AG04450 (cell line): ENCODE measurements around the gene FGF8. TPM values are rescaled to one million over a fixed set of nuclear protein-coding genes. Genes with fewer than 3 reads are reported as not detected.

Experiments used
- CTCF ChIA-PET: fragments of 300-600, 350-600 bp; formaldehyde crosslinking; extraction: SDS; loops from one replicate; lab custom pipeline; 2022; ENCODE audit warnings: antibody characterized with exemption, inconsistent platforms; lab: Charles Lee
- POLR2A ChIA-PET: fragments of 350-600 bp; formaldehyde crosslinking; extraction: SDS; loops from one replicate; lab custom pipeline; 2021; ENCODE audit warnings: antibody characterized with exemption, inconsistent platforms; lab: Yijun Ruan, JAX
- DNase-seq: peaks from one replicate; pipeline ENCODE4 v3.0.0-alpha.2; 2011; ENCODE audit warnings: low read depth, low spot score
- H3K27ac ChIP-seq: one replicate; pipeline ENCODE4 v1.5.1; 2012; ENCODE audit warnings: low read depth, low read length, control low read depth
- H3K27me3 ChIP-seq: one replicate; pipeline ENCODE4 v1.6.0; 2012; ENCODE audit warnings: low read length; ENCODE audit not compliant: control insufficient read depth, insufficient read depth
- H3K4me3 ChIP-seq: 2 replicates; pipeline ENCODE4 v1.5.1; 2011; ENCODE audit warnings: mild to moderate bottlenecking, low read depth, low read length, control low read depth
- H3K9me3 ChIP-seq: 2 replicates; pipeline ENCODE4 v1.5.1; 2012; ENCODE audit warnings: low read length; ENCODE audit not compliant: control insufficient read depth, insufficient read depth
- CTCF ChIP-seq: IDR thresholded peaks from 2 replicates; pipeline ENCODE4 v1.5.1; 2011; ENCODE audit warnings: low read depth, low read length, control low read depth, inconsistent platforms
- polyA plus RNA-seq: library from polyadenylated mRNA; depleted of rRNA; stranded (reverse); fragments of >200 nt; gene quantifications from 2 replicates; pipeline ENCODE4 v1.2.3, GENCODE V29; 2011

Gene FGF8
- polyA plus RNA-seq, 1 experiment: not detected

DNA sequence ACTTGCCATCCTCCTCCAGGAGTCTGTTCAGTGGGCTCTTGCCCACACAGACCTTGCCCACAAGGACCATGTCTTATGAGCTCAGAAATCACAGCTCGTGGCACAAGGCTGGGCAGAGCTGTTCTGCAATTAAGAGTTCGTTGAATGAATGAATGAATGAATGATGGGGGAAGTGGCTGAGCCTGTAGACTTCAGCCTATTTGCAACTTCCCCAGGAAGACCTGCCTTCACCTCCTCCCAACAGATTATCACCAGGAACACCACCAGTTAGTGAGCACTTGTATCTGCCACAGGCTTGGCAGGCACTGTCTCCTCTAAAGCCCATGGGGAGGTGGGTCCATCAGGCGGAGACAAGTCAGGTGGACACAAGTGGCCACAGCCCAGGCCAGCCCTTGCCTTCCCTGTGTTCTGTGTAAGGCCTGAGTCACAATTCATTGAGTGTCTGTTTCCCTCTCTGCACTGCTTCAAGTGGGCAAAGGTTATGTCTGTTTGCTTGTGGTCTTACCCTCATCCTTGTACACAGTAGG, 1.8 kb upstream of the FGF8 start:
- H3K4me3 ChIP-seq: no peak overlapping the region
- peaks cover 48% of the 10 kb centered on the region for H3K27me3 ChIP-seq
- ChIA-PET CTCF (no interaction called here), POLR2A (no interaction called here)
- TF ChIP-seq CTCF: no peak
- no peak overlapping the region for H3K27ac ChIP-seq
- no peak for DNase-seq
- no peaks in the 10 kb centered on the region; the same call in 1 of the 2 replicates for H3K9me3 ChIP-seq

DNA sequence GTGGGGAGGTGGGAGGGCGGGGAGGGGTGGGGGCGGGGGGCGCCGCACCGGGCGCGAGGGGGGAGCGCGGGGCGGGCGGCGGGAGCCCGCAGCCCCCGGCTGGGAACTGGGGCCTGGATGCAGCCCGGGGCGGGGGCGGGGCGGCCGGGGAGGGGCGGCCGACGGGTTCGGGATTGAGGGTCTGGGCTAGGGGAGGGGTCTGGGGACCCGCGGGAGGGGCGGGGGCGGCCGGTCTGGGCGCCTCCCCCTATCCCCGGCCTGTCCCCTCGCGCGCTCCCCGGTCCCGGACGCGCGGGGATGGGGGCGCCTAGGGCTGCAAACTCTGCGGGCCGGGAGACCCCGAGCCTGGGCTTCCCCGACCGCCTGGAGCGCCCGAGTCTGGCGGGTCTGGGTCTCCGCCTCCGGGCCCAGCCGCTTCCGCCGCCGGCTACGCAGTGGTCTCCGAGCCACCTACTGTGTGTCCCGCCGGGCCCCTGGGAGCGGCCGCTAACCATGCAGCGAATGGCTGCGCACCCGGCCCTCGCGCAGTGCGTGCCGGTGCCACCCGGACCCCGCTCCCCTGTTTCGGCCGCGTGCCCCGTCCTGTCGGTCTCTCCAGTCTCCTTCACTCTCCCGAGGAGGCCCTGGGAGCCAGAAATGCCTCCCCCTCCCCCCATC, 375 bp upstream of the FGF8 start:
- POLR2A ChIA-PET: no interaction called here
- Histone ChIP-seq H3K27ac (no peak overlapping the region), H3K4me3 (no peak overlapping the region), H3K27me3 (peaks cover 62% of the 10 kb centered on the region), H3K9me3 (no peaks in the 10 kb centered on the region; the same call in 1 of the 2 replicates)
- DNase-seq: no peak
- TF ChIP-seq CTCF: no peak
- CTCF ChIA-PET: no interaction called here

- no peak for TF ChIP-seq CTCF
These were observed 1.2 kb downstream of the FGF8 start for GRCh38 chr10:101774589-101775272.

DNA sequence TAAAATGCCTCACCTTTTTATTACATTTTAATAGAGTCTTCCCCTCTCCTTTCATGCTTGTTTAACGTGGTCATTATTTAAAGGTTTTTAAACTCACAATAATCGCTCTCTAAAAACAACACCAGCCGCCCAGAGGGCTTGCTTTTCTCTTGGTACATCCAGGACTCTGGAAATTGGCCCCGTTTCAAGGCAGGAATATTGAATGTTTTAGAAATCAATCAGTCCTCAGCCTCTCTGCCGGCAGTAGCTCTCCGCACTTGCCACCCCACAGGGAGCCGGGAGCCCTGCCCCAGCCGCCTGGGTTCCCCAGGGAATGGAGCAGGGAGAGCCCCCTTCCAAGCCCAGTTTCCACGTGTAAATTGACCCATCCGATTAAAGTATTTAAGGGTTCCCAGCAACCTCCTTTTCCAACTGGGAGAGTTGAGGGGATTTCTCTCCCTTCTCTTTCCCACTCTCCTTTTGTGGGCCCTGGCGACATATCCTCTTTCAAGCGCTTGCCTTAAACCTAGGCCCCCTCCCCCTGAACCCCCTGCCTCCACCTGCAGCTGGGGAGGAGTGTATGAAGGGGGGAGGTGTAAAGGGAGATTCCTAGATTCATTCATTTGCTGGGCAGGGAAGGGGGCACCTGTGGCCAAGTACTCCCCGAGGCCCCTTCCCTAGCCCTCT, 1.9 kb downstream of the FGF8 start:
- Histone ChIP-seq H3K4me3 (no peak overlapping the region), H3K27me3 (peaks cover 71% of the 10 kb centered on the region), H3K27ac (no peak overlapping the region), H3K9me3 (no peaks in the 10 kb centered on the region; the same call in 1 of the 2 replicates)
- no peak for TF ChIP-seq CTCF
- CTCF ChIA-PET: interaction anchor here (0.5 to 2.2 kb wide), 5 partner anchors 11 to 612 kb away, joined by 3 to 16 read pairs (median 3); no protein-coding TSS in a partner anchor
- POLR2A ChIA-PET: no interaction called here
- DNase-seq: no peak

More at GRCh38 chr10:101774589-101775272, 1.2 kb downstream of the FGF8 start:
- POLR2A ChIA-PET: interaction anchor here (0.9 kb wide), 1 partner anchor 160 kb away, joined by 3 read pairs; no protein-coding TSS in a partner anchor
- Histone ChIP-seq H3K4me3 (no peak overlapping the region), H3K27ac (no peak overlapping the region), H3K27me3 (peaks cover 70% of the 10 kb centered on the region), H3K9me3 (no peaks in the 10 kb centered on the region; the same call in 1 of the 2 replicates)
- no peak for DNase-seq
- CTCF ChIA-PET: interaction anchor here (0.5 to 2.1 kb wide), 4 partner anchors 82 to 595 kb away, joined by 3 to 16 read pairs (median 3); no protein-coding TSS in a partner anchor
